DND-41 (cell line): ENCODE results near the gene REPS1.

Source experiments
- ATAC-seq: fragments of 200-7000 bp; cut with Tn5 transposase; 3 replicates; pipeline ENCODE4 v1.9.1; 2021; ENCODE audit warnings: low read depth; ENCODE audit not compliant: insufficient read depth
- DNase-seq: peaks from one replicate; pipeline ENCODE4 v3.0.0-alpha.2; 2020
- H2AFZ ChIP-seq: 2 replicates; pipeline ENCODE4 v1.6.0; 2012; ENCODE audit warnings: low read depth, low read length
- H3K27ac ChIP-seq: 2 replicates; pipeline ENCODE4 v1.5.1; 2012; ENCODE audit warnings: low read length, inconsistent platforms
- H3K27me3 ChIP-seq: fragments of 200-600 bp; sonication (generic); 2 replicates; pipeline ENCODE4 v1.6.0; 2012; ENCODE audit warnings: low read length, mild to moderate bottlenecking, inconsistent platforms; ENCODE audit not compliant: insufficient read depth, poor library complexity
- H3K36me3 ChIP-seq: 2 replicates; pipeline ENCODE4 v1.5.1; 2012; ENCODE audit warnings: low read length, inconsistent platforms; ENCODE audit not compliant: insufficient read depth
- H3K4me1 ChIP-seq: 2 replicates; pipeline ENCODE4 v1.5.1; 2012; ENCODE audit warnings: mild to moderate bottlenecking, low read length; ENCODE audit not compliant: insufficient read depth
- H3K4me2 ChIP-seq: 2 replicates; pipeline ENCODE4 v1.6.0; 2012; ENCODE audit warnings: mild to moderate bottlenecking, moderate library complexity, low read length, inconsistent platforms; ENCODE audit not compliant: insufficient read depth
- H3K4me3 ChIP-seq, 2 experiments: fragments of 200-600 bp in 1 of 2; shearing (Covaris generic) in 1 of 2; 2 replicates each; pipeline ENCODE4 v1.5.1; 2012 to 2016; ENCODE audit warnings: inconsistent platforms in 2 of 2, low read length in 2 of 2, mild to moderate bottlenecking in 2 of 2, low read depth in 1 of 2, moderate library complexity in 1 of 2
- H3K79me2 ChIP-seq: 2 replicates; pipeline ENCODE4 v1.6.0; 2012; ENCODE audit warnings: low read length, inconsistent platforms; ENCODE audit not compliant: insufficient read depth
- H3K9ac ChIP-seq: 2 replicates; pipeline ENCODE4 v1.6.0; 2012; ENCODE audit warnings: low read depth, mild to moderate bottlenecking, inconsistent platforms, low read length, moderate library complexity
- H3K9me3 ChIP-seq: 2 replicates; pipeline ENCODE4 v1.5.1; 2012; ENCODE audit warnings: low read length, moderate library complexity, mild to moderate bottlenecking, inconsistent platforms; ENCODE audit not compliant: insufficient read depth, severe bottlenecking
- H4K20me1 ChIP-seq: 2 replicates; pipeline ENCODE4 v1.6.0; 2012; ENCODE audit warnings: low read length; ENCODE audit not compliant: insufficient read depth
- EZH2 ChIP-seq: IDR thresholded peaks from 3 replicates; pipeline ENCODE4 v1.6.1; 2012; ENCODE audit warnings: borderline replicate concordance, low read depth, mild to moderate bottlenecking, moderate library complexity, low read length, inconsistent platforms; ENCODE audit not compliant: severe bottlenecking
- TF ChIP-seq, protein P1 (sequence below): IDR thresholded peaks from 2 replicates; pipeline ENCODE4 v1.5.1; 2012; ENCODE audit warnings: borderline replicate concordance, low read length, moderate library complexity, mild to moderate bottlenecking; ENCODE audit not compliant: poor library complexity, severe bottlenecking; ENCODE audit errors: extremely low read depth

REPS1 gene

GRCh38 chr6:138973466-138974153 lies 14.4 kb downstream of the REPS1 start:
- peaks cover 100% of the 10 kb centered on the region for H3K79me2 ChIP-seq
- TF ChIP-seq, protein P1, sequence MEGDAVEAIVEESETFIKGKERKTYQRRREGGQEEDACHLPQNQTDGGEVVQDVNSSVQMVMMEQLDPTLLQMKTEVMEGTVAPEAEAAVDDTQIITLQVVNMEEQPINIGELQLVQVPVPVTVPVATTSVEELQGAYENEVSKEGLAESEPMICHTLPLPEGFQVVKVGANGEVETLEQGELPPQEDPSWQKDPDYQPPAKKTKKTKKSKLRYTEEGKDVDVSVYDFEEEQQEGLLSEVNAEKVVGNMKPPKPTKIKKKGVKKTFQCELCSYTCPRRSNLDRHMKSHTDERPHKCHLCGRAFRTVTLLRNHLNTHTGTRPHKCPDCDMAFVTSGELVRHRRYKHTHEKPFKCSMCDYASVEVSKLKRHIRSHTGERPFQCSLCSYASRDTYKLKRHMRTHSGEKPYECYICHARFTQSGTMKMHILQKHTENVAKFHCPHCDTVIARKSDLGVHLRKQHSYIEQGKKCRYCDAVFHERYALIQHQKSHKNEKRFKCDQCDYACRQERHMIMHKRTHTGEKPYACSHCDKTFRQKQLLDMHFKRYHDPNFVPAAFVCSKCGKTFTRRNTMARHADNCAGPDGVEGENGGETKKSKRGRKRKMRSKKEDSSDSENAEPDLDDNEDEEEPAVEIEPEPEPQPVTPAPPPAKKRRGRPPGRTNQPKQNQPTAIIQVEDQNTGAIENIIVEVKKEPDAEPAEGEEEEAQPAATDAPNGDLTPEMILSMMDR = no peak
- TF ChIP-seq EZH2 = no peak
- H3K4me3 ChIP-seq = no peak overlapping the region
- H3K27ac ChIP-seq = no peak overlapping the region
- peaks cover 3% of the 10 kb centered on the region; the same call in 1 of the 2 replicates for H3K36me3 ChIP-seq
- no peak overlapping the region for H3K9ac ChIP-seq
- no peak overlapping the region for H2AFZ ChIP-seq
- H3K9me3 ChIP-seq = no peaks in the 10 kb centered on the region
- H4K20me1 ChIP-seq = peaks cover 87% of the 10 kb centered on the region
- no peak overlapping the region for H3K4me2 ChIP-seq
- DNase-seq (no peak), ATAC-seq (no peak)
- H3K4me1 ChIP-seq = no peaks in the 10 kb centered on the region
- H3K27me3 ChIP-seq = no peaks in the 10 kb centered on the region

GRCh38 chr6:138972226-138972665 lies 15.8 kb downstream of the REPS1 start:
- no peak for ATAC-seq
- DNase-seq = no peak
- Histone ChIP-seq H2AFZ (no peak overlapping the region), H3K9ac (no peak overlapping the region), H3K4me3 (no peak overlapping the region), H3K27ac (no peak overlapping the region), H3K4me1 (no peaks in the 10 kb centered on the region), H3K79me2 (peaks cover 100% of the 10 kb centered on the region), H3K9me3 (no peaks in the 10 kb centered on the region), H3K4me2 (no peak overlapping the region), H3K36me3 (peaks cover 3% of the 10 kb centered on the region; the same call in 1 of the 2 replicates), H4K20me1 (peaks cover 87% of the 10 kb centered on the region), H3K27me3 (no peaks in the 10 kb centered on the region)
- TF ChIP-seq, protein P1 = no peak
- TF ChIP-seq EZH2 = no peak

DNA sequence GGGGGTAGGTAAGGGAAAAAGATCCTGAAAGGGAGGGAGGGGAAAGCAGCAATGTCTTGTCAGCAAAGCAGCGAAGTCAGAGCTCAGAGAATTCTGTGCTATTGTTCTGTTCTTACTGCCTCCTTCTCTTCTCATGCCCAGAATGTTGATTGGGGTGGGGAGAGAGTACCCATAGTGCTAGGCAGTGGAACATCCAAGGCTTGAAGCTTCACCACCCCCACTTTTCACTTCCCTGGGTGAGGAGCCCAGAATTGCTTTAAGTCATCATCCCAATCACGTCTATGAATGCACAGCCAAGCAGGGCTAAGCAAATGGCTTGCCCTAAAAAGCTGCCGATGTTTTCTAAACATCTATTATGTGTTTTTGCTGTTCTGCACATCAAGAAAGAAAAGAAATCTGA lies 16.5 kb downstream of the REPS1 start:
- TF ChIP-seq, protein P1 = no peak
- no peak for TF ChIP-seq EZH2
- peaks cover 86% of the 10 kb centered on the region for H4K20me1 ChIP-seq
- no peak overlapping the region for H3K4me3 ChIP-seq
- no peak overlapping the region for H2AFZ ChIP-seq
- no peaks in the 10 kb centered on the region for H3K9me3 ChIP-seq
- H3K79me2 ChIP-seq = peaks cover 100% of the 10 kb centered on the region
- H3K4me2 ChIP-seq = no peak overlapping the region
- H3K27ac ChIP-seq = no peak overlapping the region
- H3K36me3 ChIP-seq = peaks cover 3% of the 10 kb centered on the region; the same call in 1 of the 2 replicates
- no peaks in the 10 kb centered on the region for H3K27me3 ChIP-seq
- H3K9ac ChIP-seq = no peak overlapping the region
- DNase-seq (no peak), ATAC-seq (no peak)
- H3K4me1 ChIP-seq = no peaks in the 10 kb centered on the region
